AG09309 (cell line): ENCODE results near the gene TULP1.

Experiments used
- DNase-seq: peaks from one replicate; pipeline ENCODE4 v3.0.0-alpha.2; 2010; ENCODE audit warnings: low read depth
- H3K4me3 ChIP-seq: 2 replicates; pipeline ENCODE4 v1.5.1; 2011; ENCODE audit warnings: mild to moderate bottlenecking, low read depth, low read length, moderate library complexity; ENCODE audit not compliant: control insufficient read depth
- CTCF ChIP-seq: IDR thresholded peaks from 2 replicates; pipeline ENCODE4 v1.5.1; 2011; ENCODE audit warnings: mild to moderate bottlenecking, low read depth, low read length, inconsistent platforms; ENCODE audit not compliant: insufficient read depth, control insufficient read depth; ENCODE audit errors: missing control alignments

Gene TULP1

GRCh38 chr6:35473075-35473849 is 39.4 kb downstream of the TULP1 start:
- DNase-seq, result no peak
- H3K4me3 ChIP-seq, result no peak overlapping the region
- no peak for TF ChIP-seq CTCF

GRCh38 chr6:35471836-35472345 is 40.8 kb downstream of the TULP1 start:
- H3K4me3 ChIP-seq, result no peak overlapping the region
- TF ChIP-seq CTCF, result no peak
- DNase-seq, result no peak

- TF ChIP-seq CTCF, result no peak
- DNase-seq, result no peak
- H3K4me3 ChIP-seq, result peak overlapping the region; percentile 96; the same call in 1 of the 2 replicates
Measured at GRCh38 chr6:35470663-35471120, 42.0 kb downstream of the TULP1 start.

GRCh38 chr6:35469751-35470662 is 42.7 kb downstream of the TULP1 start:
- DNase-seq, result no peak
- peak overlapping the region; percentile 96 for H3K4me3 ChIP-seq
- no peak for TF ChIP-seq CTCF

- no peak for DNase-seq
- H3K4me3 ChIP-seq, result peak overlapping the region; percentile 96
- no peak for TF ChIP-seq CTCF
Measured at GRCh38 chr6:35468980-35469750, 43.5 kb downstream of the TULP1 start.
